Measurements from ENCODE around the gene MARCHF7.
"Not testable (repeated sequence)": the region's sequence is repeated elsewhere in the genome, so short reads cannot be mapped to it uniquely, and the experiment has no call there.

The MARCHF7 gene

DNA sequence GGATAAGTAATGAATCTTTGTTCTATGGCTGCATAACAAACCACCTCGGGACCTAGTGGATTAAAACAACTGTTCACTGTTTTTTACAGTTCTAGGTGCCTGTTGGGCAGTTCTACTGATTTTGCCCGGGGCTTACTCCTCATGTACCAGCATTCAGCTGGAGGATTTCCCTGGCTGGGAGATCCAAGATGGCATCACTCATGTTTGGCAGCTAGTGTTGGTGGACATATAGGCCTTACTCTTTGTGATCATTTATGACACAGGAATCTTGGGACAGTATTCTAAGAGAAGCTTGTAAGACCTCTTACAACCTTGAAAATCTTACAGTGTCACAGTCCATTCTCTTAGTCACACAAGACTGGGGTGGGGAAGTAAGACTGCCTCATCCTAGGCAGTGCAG, 4.6 kb downstream of the MARCHF7 start:
- no peak for DNase-seq

GRCh38 chr2:159720676-159721075, 8.4 kb downstream of the MARCHF7 start:
- DNase-seq = no peak

- no peak for DNase-seq
These were observed 10.3 kb downstream of the MARCHF7 start for GRCh38 chr2:159722580-159722979.

DNA sequence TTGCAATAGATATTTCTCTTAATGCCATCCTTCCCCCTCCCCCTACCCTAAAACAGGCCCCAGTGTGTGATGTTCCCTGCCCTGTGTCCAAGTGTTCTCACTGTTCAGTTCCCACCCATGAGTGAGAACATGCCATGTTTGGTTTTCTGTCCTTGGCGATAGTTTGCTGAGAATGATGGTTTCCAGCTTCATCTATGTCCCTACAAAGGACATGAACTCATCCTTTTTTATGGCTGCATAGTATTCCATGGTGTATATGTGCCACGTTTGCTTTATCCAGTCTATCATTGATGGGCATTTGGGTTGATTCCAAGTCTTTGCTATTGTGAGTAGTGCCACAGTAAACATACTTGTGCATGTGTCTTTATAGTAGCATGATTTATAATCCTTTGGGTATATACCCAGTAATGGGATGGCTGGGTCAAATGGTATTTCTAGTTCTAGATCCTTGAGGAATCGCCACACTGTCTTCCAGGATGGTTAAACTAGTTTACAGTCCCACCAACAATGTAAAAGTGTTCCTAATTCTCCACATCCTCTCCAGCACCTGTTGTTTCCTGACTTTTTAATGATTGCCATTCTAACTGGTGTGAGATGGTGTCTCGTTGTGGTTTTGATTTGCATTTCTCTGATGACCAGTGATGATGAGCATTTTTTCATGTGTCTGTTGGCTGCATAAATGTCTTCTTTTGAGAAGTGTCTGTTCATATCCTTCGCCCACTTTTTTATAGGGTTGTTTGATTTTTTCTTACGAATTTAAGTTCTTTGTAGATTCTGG, 12.7 kb downstream of the MARCHF7 start:
- DNase-seq = not testable (repeated sequence)

- no peak for DNase-seq
These were observed 13.4 kb downstream of the MARCHF7 start for GRCh38 chr2:159725713-159726112.

DNA sequence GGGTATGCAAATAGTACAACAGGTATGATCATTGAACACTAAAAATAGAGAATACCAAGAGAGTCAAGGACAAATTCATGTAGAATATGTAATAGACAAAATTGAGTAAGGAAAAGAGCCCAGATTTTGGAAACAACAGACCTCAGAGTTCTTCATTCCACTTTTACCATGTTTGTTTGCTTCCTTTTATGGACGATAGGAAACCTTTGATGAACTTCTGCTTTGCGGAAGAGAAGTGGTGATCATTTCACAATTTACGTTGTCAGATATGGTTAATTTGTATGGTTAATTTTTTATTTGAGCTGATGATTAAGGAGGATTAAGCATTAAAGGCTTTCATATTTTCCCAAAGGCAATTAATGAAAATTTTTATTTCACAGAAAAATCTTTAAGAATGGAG, 16.3 kb downstream of the MARCHF7 start:
- no peak for DNase-seq

DNA sequence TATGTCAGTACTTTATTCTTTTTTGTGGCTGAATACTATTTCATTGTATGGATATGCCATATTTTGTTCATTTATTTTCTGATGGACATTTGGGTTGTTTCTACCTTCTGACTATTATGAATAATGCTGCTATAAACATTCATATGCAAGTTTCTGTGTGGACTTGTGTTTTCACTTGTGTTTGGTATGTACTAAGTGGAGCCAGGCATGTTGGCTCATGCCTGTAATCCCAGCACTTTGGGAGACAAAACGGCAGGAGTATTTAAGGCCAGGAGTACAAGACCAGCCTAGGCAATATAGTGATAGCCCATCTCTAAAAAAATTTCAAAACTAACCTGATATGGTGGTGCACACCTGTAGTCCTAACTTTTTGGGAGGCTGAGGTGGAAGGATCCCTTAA, 23.3 kb downstream of the MARCHF7 start:
- no peak for DNase-seq

DNA sequence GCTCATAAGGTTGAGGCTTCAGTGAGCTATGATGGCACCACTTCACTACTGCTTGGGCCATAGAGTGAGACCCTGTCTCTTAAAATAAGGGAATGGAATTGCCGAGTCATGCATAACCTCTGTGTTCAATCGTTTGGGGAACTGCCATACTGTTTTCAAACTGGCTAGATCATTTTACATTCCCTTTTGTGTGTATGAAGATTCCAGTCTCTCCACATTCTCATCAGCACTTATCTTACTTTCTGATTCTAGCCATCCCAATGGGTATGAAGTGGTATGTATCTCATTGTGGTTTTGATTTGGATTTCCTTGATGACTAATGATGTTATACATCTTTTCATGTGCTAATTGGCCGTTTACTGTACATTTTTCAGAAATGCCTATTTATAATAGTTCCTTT, 23.7 kb downstream of the MARCHF7 start:
- no peak for DNase-seq

DNA sequence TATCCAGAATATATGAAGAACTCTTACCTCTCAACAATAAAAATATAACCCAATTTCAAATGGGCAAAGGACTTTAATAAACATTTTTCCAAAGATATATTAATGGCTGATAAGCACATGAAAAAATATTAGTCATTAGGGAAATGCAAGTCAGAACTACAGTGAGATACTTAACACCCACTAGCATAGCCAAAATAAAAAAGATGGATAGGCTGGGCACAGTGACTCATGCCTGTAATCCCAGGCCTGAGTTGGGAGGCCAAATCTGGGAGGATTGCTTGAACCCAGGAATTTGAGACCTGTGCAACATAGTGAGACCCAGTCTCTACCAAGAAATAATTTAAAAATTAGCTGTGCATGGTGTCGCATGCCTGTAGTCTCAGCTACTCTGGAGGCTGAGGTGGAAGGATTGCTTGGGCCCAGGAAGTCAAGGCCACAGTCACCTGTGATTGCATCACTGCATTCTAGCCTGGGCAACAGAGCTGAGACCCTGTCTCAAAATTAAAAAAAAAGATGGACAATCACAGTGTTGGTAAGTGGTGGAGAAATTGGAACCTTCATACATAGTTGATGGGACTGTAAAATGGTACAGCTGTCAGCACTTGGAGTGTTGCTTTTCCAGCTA, 25.1 kb downstream of the MARCHF7 start:
- DNase-seq = no peak

GRCh38 chr2:159737917-159738296, 25.6 kb downstream of the MARCHF7 start:
- DNase-seq = no peak

GRCh38 chr2:159738509-159739390, 26.4 kb downstream of the MARCHF7 start:
- DNase-seq = no peak

DNA sequence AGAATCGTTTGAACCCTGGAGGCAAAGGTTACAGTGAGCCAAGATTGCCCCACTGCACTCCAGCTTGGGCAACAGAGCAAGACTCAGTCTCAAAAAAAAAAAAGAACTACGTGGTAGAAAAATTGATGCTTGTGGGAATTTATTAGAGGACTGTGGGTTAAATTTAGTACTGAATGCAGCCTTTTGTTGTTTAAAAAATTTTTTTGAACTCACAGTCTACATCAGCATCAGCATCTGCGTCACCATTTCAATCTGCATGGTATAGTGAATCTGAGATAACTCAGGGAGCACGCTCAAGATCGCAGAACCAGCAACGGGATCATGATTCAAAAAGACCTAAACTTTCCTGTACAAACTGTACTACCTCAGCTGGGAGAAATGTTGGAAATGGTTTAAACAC, 30.5 kb downstream of the MARCHF7 start:
- DNase-seq = no peak

DNA sequence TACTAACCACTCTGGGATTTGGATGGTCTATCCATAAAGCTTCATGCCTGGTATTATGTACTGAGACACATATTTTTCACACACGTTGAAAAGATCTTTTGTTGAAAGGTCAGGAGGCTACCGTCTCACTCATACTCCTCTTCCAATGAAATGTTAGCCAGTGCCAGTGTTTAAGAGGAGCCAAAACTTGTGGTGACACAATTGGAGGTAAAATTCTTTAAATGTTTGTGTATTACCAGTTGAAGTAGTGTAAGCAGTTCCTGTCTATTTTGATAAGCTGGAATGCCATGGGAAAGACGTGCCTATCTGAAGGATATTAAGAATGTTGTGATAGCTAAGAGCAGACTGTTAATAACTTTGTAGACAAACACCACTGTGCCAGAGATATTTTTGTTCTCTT, 32.1 kb downstream of the MARCHF7 start:
- no peak for DNase-seq

DNA sequence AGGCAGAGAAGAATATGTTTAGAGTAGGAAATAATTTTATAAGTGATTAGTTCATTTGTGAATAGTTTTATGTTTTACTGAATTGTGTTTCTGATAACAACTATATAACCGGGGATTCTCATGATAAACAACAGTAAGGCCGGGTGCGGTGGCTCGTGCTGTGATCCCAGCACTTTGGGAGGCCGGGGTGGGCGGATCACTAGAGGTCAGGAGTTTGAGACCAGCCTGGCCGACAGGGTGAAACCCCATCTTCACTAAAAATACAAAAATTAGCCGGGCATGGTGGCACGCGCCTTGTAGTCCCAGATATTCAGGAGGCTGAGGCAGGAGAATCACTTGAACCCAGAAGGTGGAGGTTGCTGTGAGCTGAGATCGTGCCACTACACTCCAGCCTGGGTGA, 32.9 kb downstream of the MARCHF7 start:
- DNase-seq = not testable (repeated sequence)

DNA sequence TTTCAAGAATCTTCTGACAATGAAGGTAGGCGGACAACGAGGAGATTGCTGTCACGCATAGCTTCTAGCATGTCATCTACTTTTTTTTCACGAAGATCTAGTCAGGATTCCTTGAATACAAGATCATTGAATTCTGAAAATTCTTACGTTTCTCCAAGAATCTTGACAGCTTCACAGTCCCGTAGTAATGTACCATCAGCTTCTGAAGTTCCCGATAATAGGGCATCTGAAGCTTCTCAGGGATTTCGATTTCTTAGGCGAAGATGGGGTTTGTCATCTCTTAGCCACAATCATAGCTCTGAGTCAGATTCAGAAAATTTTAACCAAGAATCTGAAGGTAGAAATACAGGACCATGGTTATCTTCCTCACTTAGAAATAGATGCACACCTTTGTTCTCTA, 35.8 kb downstream of the MARCHF7 start:
- DNase-seq = no peak

- DNase-seq = no peak
These were observed 38.6 kb downstream of the MARCHF7 start for GRCh38 chr2:159750873-159751272.

- DNase-seq = no peak
These were observed 41.5 kb downstream of the MARCHF7 start for GRCh38 chr2:159753797-159754196.

DNA sequence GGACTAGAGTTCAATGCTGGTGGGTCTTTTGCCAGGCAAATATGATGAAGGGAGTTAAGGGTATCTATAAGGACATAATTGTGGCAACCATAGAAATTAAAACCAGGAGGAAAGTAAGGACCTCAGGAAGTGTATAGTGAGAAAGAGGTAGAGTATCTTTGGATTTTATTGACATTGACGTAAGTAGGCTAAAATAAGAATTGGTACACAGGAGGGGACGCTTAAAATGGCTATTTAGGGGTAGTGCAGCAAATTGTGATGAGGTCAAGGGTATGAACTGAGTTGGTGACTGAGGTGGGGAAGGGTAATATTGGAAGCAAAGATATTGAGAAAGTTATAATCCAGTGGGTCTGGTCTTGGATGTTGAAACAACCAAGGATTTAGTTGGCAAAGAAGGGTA, 42.7 kb downstream of the MARCHF7 start:
- DNase-seq = no peak

- DNase-seq = no peak
These were observed 43.5 kb downstream of the MARCHF7 start for GRCh38 chr2:159755788-159756187.

GRCh38 chr2:159758239-159758638, 45.9 kb downstream of the MARCHF7 start:
- no peak for DNase-seq

DNA sequence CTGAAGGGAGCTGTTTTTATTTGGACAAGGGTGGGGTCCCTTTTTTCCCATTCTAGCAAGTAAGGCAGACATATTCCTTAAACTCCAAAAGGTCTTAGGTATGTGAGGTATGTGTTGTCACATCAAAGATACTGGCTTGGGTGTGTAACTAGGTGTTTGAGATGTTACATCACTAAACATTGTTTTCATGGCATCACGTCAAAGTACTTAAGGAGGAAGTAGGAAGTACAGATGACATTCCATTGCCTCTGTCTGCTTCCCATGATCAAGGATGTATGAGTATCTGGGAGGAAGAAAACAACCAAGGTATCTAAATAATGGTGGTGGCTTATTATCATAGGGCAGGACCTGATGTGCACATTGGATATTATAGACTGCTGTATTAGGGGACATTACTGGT, 46.4 kb downstream of the MARCHF7 start:
- DNase-seq = no peak

GRCh38 chr2:159759577-159759976, 47.3 kb downstream of the MARCHF7 start:
- DNase-seq = no peak

GRCh38 chr2:159760326-159760725, 48.0 kb downstream of the MARCHF7 start:
- DNase-seq = no peak

DNA sequence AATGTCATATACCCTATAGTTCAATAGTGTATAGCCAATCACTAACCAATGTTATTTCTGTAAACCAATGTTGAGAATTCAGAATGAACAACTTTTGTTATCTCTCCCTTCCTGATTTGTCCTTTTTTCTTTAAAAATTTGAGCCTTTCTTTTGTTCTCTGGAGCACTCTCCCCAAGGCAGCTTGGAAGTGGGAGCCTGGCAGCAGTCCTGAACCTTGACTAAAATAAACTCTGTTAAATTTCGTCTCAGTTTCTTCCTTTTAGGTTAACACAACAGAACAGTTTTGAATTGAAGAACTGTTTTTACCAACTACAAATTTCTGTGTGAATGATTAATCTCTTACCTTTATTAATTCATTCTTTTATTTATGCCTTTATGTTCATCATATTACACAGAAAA, 49.8 kb downstream of the MARCHF7 start:
- DNase-seq = no peak

Measured in activated CD4-positive, alpha-beta T cell treated with anti-CD3 and anti-CD28 coated beads, Interleukin-2, amount 50 U/mL, for 48 hours (primary cell).